HG03196 (cell line): ENCODE data around the gene HMGB3.
"Not testable (repeated sequence)": the region's sequence is repeated elsewhere in the genome, so short reads cannot be mapped to it uniquely, and the experiment has no call there.

Experiments
- ATAC-seq: cut with Tn5 transposase; IDR thresholded peaks from one replicate; pipeline ENCODE4 v1.9.1; 2021; ENCODE audit not compliant: unreplicated experiment

Gene HMGB3

GRCh38 chrX:150982788-150983520 is at the start of gene HMGB3:
Gene HMGB3 (plus strand): TSS chrX:150983335. CDS start chrX:150985600, 2,265 bp downstream.
- peak; percentile 97 for ATAC-seq

- no peak for ATAC-seq
Measured at GRCh38 chrX:150933945-150934350, 49.2 kb upstream of the HMGB3 start.

GRCh38 chrX:150934453-150934852 is 48.7 kb upstream of the HMGB3 start:
- ATAC-seq: no peak

- no peak for ATAC-seq
Measured at GRCh38 chrX:150935467-150935866, 47.7 kb upstream of the HMGB3 start.

- no peak for ATAC-seq
Measured at GRCh38 chrX:150936556-150936955, 46.6 kb upstream of the HMGB3 start.

- ATAC-seq: no peak
Measured at GRCh38 chrX:150940844-150941495, 42.2 kb upstream of the HMGB3 start.

GRCh38 chrX:150941580-150941979 is 41.6 kb upstream of the HMGB3 start:
- ATAC-seq: no peak

GRCh38 chrX:150942942-150943594 is 40.1 kb upstream of the HMGB3 start:
- no peak for ATAC-seq

GRCh38 chrX:150944233-150944632 is 38.9 kb upstream of the HMGB3 start:
- no peak for ATAC-seq

GRCh38 chrX:150954951-150955350 is 28.2 kb upstream of the HMGB3 start:
- no peak for ATAC-seq

- ATAC-seq: no peak
Measured at GRCh38 chrX:150955590-150955989, 27.5 kb upstream of the HMGB3 start.

- ATAC-seq: no peak
Measured at GRCh38 chrX:150958177-150958576, 25.0 kb upstream of the HMGB3 start.

- no peak for ATAC-seq
Measured at GRCh38 chrX:150959557-150959956, 23.6 kb upstream of the HMGB3 start.

GRCh38 chrX:150961631-150962030 is 21.5 kb upstream of the HMGB3 start:
- no peak for ATAC-seq

GRCh38 chrX:150964416-150964815 is 18.7 kb upstream of the HMGB3 start:
- ATAC-seq: not testable (repeated sequence)

GRCh38 chrX:150966235-150966634 is 16.9 kb upstream of the HMGB3 start:
- no peak for ATAC-seq

- ATAC-seq: no peak
Measured at GRCh38 chrX:150966742-150967141, 16.4 kb upstream of the HMGB3 start.

- no peak for ATAC-seq
Measured at GRCh38 chrX:150967786-150968185, 15.3 kb upstream of the HMGB3 start.

GRCh38 chrX:150968862-150969720 is 14.0 kb upstream of the HMGB3 start:
- ATAC-seq: no peak

GRCh38 chrX:150972450-150972849 is 10.7 kb upstream of the HMGB3 start:
- ATAC-seq: no peak
